CD4-positive, alpha-beta T cell treated with Interferon gamma for 1 hour (primary cell): ENCODE results near the gene RBM23.
"Not testable (repeated sequence)": the region's sequence is repeated elsewhere in the genome, so short reads cannot be mapped to it uniquely, and the experiment has no call there.

Experiments used
- DNase-seq: peaks from one replicate; pipeline ENCODE4 v3.0.0-alpha.2; 2020

RBM23 gene

GRCh38 chr14:22915886-22916521 lies 2.9 kb downstream of the RBM23 start:
- DNase-seq = peak; percentile 16

- not testable (repeated sequence) for DNase-seq
Observed at GRCh38 chr14:22914836-22915235, 4.1 kb downstream of the RBM23 start.

GRCh38 chr14:22910916-22911315 lies 8.0 kb downstream of the RBM23 start:
- no peak for DNase-seq

GRCh38 chr14:22908601-22909000 lies 10.3 kb downstream of the RBM23 start:
- no peak for DNase-seq

GRCh38 chr14:22907429-22907828 lies 11.5 kb downstream of the RBM23 start:
- DNase-seq = no peak

DNA sequence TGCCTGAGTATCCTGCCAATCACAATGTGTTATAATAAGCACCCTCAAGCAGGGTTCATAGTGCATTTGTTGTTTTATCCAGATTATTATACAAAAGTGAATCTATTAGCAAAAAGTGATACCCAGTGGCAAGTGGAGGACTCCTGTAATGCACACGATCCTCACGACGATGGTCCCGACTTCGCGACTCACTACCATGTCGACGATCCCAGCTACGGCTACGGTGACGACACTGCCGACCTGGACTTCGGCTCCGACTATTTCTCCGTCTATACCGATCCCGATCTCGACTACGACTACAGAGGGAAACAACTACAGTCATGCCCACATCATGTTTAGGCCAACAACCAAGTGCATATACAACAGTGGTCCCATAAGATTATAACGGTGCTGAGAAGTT lies 12.9 kb downstream of the RBM23 start:
- DNase-seq = no peak

DNA sequence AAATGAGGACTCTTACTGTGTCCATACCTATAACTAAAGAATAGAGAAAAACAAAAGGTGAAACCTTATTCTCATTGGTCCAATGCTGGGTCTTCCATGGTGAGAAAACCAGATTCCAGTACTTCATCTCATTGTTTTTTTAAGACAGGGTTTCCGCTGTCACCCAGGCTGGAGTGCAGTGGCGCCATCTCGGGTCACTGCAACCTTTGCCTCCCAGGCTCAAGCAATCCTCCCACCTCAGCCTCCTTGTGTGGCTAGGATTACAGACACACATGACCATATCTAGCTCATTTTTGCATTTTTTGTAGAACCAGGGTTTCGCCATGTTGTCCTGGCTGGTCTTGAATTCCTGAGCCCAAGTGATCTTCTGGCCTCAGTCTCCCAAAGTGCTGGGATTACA lies 13.3 kb downstream of the RBM23 start:
- no peak for DNase-seq

DNA sequence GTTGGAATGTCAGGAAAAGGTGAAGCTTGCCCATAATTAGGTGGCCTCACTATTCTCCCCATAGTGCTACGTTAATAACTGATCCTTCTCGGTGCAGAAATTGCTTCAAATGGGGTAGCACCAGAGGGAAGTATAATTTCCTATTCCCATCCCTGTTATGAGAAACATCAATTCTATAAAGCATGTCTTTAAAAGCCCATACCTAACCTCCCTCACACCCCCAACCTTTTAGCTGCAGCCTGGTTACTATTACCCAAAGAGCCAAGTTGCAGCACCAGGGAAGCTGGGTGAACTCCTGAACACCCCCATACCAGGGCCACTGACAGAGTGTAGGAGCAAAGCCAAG lies 15.2 kb downstream of the RBM23 start:
- no peak for DNase-seq

DNA sequence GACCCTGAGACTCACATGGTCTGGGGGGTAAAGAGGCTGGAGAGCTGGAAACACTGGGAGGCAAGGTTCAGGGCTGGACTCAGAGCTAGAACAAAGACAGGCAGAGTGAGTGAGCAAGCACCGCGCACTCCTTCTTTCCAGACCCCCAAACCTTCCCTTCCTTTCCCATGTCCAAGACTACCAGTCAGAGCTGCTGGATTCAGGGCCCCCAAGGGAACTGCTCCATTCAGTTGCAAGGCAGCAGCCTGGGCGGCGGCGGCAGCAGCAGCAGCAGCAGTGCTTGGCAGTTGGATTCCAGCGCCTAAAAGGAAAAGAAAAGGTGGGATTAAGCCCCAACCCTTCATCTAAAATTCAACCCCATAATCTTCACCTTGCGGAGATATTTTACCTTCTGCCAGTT lies 17.1 kb downstream of the RBM23 start:
- DNase-seq = no peak

DNA sequence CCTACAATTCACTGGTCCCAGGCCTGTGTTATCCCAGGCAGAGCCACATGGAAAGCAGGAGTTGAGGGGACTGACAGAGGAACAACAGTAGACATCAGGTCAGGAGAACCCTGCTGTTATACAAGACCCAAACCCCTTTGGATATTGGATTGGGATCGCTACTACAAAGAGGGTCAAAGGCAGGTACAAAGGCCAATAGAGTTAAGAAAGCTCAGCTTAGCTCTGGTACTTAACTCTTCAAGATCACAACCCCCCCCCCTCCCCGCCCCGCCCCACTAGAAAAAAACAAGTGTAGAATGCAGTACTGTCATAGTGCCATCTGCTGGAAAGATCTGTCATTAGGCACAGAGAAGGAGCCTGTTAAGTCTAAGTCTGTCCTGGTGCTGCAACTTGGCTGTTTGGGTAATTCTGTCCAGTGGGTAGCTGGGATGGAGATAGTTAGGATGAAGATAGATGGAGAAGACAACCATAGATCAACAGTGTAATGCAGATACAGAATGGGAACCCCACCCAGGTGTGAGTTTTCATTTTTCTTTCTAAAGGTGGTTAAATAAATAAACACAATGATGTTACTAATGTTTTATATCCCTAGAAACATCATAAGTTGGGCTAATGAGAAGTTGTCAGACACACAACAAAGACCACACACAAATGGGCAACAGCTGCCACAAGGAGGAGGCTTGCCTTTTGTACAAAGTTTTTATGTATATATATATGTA lies 18.7 kb downstream of the RBM23 start:
- DNase-seq = peak; percentile 31

- no peak for DNase-seq
Observed at GRCh38 chr14:22898302-22899090, 20.5 kb downstream of the RBM23 start.

DNA sequence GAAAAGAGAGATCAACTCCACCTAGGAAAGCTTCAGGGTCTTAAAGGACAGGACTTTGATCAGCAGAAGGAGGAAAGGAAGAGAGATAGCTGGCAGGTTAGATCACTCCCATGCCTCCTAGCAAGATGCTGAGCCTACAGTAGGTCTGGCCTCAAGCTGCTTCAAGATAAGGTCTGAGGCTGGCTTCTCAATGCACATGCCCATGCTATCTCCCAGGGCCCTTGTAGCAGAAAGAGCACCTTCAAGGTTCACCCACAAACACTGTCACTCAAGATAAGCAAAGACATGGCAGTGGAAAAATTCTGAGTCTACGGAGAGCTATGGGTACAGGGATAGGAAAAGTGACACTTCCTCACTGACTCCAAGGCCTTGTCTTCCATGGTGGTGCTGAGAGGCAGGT lies 21.6 kb downstream of the RBM23 start:
- DNase-seq = no peak

- no peak for DNase-seq
Observed at GRCh38 chr14:22896760-22897159, 22.2 kb downstream of the RBM23 start.

GRCh38 chr14:22896356-22896755 lies 22.6 kb downstream of the RBM23 start:
- no peak for DNase-seq

DNA sequence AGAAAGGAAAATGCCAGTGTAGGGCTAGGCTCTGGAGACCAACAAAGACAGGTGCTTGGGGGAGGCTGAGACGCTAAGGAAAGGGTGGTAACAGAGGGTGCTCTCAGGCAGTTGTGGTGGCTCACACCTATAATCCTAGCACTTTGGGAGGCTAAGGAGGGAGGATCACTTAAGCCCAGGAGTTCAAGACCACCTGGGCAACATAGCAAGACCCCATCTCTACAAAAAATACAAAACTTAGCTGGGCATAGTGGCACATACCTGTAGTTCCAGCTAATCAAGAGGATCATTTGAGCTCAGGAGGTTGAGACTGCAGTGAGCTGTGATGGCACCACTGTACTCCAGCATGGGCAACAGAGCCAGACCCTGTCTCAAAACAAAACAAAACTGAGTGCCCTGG lies 23.5 kb downstream of the RBM23 start:
- DNase-seq = no peak

- DNase-seq = no peak
Observed at GRCh38 chr14:22893706-22894105, 25.2 kb downstream of the RBM23 start.

- no peak for DNase-seq
Observed at GRCh38 chr14:22892488-22892887, 26.5 kb downstream of the RBM23 start.

DNA sequence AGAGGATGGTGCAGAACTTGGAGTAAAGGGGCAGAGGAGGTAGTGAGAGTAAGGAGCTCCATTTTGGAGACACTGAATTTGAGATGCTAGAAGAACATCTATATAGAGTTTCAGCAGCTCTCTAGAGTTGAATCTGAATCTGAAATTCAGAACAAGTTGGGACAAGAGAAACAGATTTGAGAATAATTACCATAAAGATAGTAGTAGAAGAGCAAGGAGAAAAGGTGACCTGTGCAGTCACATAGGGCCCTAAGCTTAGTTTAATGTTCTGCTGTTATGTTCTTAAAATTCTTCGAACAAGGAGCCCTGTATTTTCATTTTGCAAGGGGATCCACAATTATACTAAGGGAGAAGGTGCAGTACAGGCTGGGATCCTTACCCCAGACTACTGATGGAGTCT lies 28.5 kb downstream of the RBM23 start:
- no peak for DNase-seq

DNA sequence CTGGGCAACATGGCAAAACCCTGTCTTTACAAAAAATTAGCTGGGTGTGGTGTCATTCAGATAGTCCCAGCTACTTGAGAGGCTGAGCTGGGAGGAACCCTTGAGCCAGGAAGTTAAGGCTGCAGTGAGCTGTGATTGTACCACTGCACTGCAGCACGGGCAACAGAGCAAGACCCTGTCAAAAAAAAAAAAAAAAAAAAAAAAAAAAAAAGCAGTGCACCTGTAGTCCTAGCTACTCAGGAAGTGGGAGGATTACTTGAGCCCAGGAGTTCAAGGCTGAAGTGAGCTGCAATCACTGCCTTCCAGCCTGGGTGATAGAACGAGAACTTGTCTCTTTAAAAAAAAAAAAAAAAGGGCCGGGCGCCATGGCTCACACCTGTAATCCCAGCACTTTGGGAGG lies 30.3 kb downstream of the RBM23 start:
- peak; percentile 43 for DNase-seq

- DNase-seq = peak; percentile 68
Observed at GRCh38 chr14:22887990-22888378, 31.0 kb downstream of the RBM23 start.

DNA sequence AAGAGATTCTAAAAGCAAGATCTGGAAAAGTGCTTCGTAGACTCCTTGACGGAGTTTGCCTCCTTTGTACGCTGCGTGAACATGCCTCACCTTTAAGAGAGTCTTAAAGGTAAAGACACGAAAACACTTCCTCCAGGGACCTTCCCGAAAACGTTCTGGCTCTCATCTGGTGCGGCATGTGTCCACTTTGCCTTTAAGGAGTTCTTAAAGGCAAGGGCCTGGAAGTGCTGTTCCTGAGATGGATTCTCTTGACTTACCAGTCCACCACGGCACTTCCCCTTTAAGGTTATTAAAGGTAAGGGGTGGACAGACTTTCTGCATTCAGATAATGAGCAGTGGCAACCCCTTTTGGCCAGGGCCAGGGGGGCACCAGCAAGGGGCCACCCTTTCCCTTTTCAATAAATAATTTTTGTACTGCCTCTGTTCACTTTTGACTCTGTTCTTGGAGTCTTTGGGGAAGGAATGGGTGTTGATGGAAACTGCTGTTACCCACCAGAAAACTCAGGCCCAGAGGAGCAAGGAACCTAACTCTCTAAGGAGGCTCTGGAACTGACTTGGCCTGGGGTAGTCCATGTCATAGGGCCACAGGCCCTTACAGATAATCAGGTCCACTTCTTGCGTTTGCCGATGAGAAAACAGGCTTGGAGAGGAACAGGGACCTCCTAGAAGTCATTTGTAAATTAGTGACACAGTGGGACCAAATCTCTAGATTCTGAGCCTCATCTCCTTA lies 31.5 kb downstream of the RBM23 start:
- peak; percentile 55 for DNase-seq

DNA sequence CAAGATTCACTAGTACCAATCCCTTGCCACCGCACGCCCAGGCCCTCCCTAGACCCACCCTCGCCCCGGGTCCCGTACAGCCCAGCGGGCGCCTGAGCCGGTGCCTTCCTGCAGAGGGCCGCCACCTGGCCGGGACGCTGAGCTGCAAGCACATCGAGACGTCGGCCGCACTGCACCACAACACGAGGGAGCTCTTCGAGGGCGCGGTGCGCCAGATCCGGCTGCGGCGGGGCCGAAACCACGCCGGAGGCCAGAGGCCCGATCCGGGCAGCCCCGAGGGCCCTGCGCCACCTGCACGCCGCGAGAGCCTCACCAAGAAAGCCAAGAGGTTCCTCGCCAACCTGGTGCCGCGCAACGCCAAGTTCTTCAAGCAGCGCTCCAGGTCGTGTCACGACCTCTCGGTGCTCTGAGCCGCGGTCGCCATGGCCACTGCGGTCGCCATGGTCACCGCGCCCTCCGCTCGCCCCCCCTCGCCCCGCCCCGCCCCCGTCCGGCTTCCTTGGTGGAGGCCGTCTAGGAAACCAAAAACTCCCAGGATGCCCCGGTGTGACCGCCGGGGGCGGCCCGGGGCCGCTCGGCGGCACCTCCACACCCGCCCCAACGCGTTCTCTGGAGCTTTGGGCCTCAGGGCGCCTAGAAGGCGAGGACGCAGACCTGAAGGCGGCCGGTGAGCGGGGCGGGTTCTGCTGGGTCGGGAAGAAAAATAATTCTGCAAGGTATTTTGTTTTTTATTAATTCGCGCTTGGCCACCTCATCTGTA lies 32.3 kb downstream of the RBM23 start:
- DNase-seq = peak; percentile 80

DNA sequence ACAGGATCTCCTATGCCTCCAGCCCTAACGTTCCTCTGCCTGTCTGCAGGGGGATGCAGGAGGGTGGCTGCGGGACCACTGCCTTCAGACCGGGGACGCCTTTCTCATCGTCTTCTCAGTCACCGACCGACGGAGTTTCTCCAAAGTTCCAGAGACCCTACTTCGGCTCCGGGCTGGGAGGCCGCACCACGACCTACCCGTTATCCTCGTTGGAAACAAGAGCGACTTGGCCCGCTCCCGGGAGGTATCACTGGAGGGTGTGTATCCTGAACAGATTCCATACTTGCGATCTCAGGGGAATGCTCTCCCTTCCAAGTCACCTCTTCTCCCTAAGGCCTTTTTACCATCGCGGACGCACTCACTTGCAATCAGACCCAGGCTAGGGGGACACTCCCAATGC lies 33.0 kb downstream of the RBM23 start:
- DNase-seq = no peak
